ENCODE results near the gene PDE4D.

DNA sequence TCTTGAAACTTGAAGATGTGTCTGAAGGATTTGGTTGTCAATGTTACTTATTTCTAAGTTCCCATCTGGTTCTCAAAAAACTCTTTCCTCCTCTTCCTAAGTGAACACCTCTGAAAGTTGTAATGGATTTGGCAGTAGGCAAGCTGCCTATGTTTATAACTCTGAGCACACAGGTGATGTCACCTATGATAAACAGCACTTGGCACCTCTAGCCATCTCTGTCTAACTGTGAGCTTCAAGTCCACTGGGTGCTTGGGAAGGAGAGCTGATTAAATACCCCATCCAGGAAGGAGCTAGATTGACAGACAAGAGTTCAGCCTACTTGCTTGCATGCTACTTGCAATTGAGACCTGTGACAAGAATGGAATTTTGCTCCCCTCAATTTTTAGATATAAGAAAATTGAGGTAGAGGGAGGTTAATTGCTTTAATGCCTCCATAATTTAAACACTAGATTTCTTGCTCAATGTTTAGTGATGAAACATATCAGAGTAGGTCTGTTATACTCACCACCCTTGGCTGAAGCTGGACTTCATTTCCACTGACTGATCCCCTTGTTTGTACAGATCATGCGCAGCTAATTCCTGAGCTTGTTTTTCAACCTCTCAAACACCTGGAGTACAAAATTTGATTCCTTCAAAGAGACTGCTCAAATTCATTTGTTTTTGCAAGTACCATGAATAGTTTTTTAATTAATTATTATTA lies 49.9 kb downstream of the PDE4D start:
- TF ChIP-seq, protein P1, sequence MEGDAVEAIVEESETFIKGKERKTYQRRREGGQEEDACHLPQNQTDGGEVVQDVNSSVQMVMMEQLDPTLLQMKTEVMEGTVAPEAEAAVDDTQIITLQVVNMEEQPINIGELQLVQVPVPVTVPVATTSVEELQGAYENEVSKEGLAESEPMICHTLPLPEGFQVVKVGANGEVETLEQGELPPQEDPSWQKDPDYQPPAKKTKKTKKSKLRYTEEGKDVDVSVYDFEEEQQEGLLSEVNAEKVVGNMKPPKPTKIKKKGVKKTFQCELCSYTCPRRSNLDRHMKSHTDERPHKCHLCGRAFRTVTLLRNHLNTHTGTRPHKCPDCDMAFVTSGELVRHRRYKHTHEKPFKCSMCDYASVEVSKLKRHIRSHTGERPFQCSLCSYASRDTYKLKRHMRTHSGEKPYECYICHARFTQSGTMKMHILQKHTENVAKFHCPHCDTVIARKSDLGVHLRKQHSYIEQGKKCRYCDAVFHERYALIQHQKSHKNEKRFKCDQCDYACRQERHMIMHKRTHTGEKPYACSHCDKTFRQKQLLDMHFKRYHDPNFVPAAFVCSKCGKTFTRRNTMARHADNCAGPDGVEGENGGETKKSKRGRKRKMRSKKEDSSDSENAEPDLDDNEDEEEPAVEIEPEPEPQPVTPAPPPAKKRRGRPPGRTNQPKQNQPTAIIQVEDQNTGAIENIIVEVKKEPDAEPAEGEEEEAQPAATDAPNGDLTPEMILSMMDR (conservative IDR thresholded peaks at IDR 0.05; ENCODE audit: low read depth, low read length) = no peak
- no peak for TF ChIP-seq EZH2phosphoT487 (IDR thresholded peaks at IDR 0.05; ENCODE audit: borderline replicate concordance, low read length)
